Right renal cortex interstitium (tissue), 3 donors: ENCODE results near the gene RALY. TPM values are rescaled to one million over a fixed set of nuclear protein-coding genes. Genes with fewer than 3 reads are reported as not detected.
A peak's percentile ranks its signal among the peaks of the same experiment; 100 is the strongest.

ENCODE experiments used
- DNase-seq, 3 donors: peaks; one replicate each; pipeline ENCODE4 v3.0.0-alpha.2; 2013; ENCODE audit warnings: low read depth in 3 of 3, low spot score in 2 of 3
- polyA plus RNA-seq, 3 donors: library from polyadenylated mRNA; unstranded; fragments of 120-200 nt; gene quantifications; one replicate each; pipeline ENCODE4 v1.2.1, GENCODE V29; 2013; ENCODE audit not compliant: insufficient read length in 3 of 3

RALY gene
- polyA plus RNA-seq, 3 donors, result 143 to 151 (median 144) TPM

DNA sequence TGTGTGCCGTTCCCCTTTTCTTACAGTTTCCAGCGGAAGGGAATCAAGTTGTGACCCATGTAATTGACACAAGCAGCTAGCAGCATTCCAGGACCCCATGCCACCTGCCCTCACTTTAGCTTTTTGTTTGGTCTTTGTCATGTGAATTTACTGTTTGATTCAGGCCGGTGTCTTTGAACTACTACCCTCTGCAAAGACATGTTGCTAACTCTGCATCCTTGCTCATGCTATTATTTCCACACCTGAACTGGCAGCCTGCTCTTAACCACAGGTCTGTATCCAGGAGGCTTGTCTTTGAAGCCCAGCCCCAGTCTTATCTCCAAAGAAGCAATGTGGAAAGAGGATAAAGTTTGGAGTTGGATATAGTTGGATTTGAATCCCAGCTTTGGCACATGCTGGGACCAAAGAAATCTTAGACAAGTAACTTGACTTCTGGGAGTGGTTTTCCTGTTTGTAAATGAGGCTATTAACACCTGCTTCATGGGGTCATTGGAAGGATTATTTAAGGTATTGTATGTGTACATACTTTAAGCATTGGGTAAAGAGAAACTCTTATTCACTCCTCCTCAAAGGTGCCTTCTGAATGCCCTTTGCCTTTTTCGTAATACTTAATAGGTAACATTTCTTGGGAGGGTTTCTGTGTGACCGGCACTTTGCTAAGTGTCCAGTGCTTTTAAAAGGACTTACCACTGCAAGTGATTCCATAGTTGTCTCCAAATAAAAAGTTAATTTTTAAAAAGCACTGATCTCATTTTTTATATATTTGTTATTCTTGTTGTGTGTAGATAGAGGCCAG is 52.4 kb downstream of the RALY start:
- no peak for DNase-seq

DNA sequence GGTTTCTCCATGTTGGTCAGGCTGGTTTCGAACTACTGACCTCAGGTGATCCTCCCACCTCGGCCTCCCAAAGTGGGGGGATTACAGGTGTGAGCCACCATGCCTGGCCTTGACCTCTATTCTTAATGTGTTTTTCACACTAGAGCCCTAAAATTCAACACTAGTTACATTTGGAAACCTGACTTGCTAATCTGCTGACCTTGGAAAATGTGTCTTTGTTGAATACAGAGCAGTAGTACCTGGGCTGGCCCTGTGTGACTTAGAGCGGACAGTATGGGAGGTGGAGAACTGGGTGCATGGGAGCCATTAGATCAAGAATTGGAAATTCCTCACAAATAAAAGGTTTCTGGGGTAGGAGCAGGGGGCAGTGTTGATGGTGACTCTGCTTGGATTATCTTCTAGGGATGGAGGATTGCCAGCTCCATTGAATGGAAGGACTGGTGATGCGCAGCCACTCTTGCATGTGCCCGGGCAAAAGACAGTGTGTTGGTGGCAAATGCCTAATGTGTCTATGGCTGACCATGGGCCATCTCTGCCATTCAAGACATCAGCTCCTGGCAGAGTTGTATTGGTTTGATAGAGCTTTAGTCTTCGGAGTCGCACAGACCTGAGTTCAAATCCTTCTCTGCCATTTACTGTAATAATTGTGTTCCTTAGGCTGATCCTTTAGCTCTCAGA is 53.4 kb downstream of the RALY start:
- DNase-seq, result no peak

DNA sequence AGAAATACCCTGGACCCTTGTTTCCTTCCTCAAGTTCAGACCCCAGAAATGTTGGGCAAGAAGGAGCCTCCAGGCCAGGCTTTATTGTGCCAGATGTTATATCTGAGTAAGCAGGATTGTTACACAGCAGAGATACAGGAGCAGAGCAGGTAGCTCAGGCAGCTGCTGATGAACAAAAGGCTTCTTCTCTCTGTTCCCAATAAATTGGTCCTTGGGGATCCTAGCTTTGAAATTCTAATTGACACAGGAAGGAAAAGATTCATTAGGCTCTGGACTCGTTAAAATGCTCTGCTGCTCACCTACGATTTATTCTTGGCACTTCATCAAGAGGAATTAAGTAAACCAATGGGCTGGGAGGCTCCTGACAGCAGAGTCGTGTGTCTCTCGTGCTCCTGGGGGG is 54.2 kb downstream of the RALY start:
- no peak for DNase-seq

DNA sequence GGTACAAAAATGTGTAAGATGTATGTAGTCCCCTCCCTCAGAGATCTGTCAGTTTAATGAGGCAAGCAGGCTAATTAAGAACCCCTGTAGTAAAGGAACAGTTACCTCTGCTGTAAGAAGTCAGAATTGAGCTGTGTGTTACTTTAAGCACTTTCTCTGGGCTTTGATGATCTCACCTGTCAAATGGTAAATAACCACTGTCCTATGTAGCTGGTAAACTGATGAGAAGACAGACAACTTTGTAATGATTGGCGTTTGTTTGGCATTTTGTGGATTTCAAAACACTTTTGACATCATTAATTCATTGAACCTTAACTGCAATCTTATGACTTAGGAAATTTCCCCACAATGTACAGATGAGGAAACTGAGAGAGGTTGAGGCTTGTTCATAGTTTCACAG is 55.7 kb downstream of the RALY start:
- no peak for DNase-seq

DNA sequence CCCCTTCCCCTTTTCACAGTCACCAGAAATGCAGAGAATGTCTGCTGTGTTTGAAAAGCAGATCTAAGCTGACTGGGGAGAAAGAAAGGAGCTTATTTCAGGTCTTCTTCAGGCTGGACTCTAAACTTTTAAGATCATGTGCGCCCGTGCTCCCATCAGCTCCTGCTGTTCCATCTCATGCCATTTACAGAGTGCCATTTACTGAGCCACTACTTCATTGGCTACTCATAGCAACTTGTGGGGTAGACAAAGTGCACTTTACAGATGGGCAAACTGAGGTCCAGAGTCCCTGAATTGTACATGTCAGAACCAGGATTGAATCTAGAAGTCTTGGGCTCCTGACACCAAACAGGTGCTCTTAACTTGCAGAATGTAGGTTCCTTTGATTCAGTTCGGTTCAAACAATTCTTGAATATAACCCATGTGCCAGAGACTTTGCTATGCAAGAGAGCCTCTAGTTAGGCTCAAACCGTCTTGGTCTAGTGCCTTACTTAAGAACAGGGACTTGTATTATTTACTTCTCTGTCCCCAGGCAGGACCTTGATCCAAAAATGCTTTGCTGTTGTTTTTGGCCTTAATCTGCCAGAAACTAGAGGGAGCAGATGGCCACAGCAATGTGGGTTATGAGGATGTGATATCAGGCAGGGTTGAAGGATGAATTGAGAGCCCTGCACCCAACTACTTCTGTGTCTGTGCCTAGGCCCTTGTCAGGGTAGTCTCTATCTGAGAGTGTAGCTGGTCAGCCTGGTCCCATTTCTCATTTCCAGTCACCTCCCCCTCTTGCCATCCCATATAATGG is 56.4 kb downstream of the RALY start:
- no peak for DNase-seq

DNA sequence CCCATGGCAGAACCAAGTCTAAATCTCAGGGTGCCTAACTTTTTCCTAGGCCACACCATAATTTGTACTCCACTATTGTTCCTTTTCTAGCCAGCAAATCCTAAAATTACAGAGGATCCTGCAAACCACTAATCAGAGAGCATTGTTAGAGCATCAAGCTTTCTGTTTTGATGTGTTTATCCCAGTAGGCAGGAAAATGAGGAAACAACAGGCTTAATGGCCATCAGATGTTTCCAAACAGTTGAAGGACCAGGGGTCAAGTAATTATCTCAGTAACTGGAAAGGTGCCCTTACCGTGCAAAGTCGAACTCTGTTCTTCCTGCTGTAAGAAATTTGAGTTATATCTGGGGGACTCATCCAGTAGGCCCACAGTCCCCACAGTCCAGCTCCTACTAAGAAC is 58.7 kb downstream of the RALY start:
- no peak for DNase-seq

DNA sequence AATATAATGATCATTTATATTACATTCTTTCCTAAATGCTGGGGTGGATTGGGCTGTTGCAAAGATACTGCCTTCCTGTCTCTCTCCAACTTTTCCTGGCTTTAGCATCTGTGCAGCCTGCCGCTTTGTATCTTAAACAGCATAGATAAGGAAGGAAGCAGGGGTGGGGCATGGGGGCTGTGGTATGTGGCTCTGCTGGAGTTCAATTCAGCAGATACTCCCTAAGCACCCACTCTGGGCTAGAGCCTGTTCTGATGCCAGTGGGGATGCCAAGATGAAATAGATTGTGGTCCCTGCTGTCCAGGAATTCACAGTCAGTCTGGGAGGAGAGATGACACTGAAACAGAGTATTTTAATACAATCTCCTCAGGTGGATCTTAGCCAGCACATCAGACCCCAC is 61.6 kb downstream of the RALY start:
- no peak for DNase-seq

DNA sequence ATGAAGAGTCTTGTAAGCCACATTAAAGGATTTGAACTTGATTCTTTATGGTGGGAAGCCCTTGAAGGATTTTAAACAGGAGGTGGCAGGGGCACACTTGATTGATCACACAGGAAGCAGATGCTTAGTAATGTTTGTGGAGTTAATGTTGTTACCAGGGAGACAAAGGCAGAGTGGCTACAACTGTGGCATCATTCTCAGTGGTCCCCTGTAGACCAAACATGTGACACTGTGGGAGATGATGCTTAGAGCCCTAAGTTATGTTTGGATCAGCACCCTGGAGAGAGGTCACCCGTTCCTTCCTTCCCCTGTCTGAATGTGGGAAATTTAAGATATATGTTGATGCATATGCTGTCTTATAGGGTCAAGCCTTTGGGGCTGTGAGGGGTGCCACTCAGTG is 65.1 kb downstream of the RALY start:
- no peak for DNase-seq

DNA sequence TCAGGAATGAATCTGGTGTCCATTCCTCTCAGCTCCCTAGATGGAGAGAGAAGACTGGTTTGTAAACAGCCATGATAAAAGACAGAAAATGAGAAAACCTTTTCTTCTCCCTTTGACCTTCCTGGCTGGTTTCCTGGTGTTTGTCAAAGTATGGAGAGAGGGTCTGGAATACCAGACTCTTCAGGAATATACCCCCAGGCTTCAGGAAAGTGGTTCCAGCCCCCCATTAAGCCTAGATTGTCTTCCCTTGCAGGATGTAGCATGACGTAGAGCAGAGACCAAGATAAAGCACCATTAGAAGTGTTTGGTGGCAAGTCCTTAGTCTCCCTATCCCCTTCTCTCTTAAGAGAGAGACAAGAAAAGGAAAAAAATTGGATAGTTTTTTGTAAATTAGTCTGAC is 67.3 kb downstream of the RALY start:
- no peak for DNase-seq

DNA sequence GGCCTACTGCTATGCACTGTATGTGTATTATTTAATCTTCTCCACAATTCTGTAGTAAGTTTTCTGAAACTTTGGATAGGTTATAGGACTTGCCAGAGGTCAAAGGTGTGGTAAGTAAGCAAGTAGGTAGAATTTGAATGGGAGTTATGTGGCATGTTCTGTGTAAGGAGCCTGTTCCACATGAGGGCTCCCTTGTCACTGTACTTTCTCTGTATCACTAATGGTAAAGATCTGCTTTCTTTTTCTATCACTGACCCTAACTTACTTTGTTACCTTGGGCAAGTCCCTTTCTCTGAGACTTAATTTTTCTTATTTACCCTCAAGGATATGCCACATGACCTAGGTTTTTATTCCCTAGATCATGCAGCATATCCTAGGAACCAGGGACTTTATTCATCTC is 68.0 kb downstream of the RALY start:
- DNase-seq, result no peak

DNA sequence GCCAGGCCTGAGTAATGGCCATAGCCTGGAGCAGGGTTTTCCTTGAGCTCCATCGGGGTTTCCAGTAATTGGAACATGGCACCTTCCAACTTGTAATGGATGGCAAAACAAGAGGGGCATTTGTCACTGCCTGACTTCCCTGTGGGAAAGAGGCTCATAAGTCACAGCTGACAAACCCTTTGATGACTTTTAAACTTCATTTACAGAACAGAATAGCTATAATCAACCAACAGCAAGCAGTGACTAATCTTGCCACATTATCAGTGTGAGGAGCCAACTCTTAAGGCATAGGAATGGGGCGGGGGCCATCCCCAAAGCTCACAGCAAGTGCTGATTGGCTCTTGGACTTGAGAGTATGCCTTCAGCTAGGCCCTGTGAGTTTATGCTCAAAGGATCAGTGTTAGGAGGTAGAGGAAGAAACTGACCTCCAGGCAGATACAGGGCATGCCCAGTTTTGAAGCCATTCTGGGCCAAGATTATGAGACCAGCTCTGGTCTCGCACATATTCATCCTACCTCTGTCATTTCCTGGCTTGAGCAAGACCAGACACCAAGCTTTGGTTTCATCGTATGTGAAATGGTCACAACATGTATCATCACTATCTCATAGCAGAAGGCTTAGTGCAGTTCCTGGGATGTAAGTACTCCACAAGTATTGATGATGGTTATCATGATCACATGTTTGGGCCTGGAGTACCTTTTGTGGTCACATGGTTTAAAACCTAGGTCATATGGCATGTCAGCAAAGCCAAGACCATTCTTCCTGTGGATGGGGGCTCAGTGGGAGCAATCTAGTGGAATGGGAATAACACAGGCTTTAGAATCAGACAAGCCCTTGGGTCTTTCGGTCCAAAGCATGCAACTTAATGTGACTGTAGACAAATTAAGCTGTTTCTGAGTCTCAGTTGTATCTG is 69.1 kb downstream of the RALY start:
- DNase-seq, result no peak

DNA sequence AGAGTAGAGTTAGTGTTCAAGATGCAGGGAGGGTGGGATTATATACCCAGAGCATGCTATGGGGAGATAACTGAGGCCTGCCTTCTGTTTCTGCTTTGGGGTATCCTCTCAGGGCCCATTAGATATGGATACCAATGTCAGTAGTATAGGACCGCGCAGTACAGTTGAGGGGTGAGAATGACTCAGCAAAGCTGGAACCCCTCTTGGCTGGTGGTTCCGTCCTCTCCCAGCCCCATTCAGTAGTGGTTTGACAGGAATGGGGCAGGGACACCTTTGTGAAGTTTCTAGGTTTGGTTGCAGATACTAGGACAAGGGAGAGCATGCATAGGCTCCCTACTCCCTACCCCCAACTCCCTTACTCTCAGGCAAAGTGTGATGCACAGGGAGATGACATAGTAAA is 70.6 kb downstream of the RALY start:
- no peak for DNase-seq

DNA sequence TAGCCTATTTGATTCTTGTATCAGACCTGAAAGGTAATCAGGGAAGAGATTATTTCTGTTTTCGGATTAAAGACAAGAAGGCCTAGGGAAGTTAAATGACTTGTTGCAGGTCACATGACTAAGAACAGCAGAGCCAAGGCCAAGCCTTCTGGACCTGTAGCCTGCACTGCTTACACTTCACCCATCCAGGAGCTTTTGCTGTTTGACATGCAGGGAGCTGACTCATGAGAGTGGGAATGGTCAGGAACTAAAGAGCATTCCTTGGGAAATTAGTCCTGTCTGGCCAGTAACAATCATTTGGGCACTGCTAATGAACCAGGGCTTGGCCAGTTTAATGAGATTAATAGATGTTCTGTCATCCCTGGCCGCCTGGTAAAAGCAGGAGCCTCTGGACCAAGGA is 71.5 kb downstream of the RALY start:
- DNase-seq, result no peak

DNA sequence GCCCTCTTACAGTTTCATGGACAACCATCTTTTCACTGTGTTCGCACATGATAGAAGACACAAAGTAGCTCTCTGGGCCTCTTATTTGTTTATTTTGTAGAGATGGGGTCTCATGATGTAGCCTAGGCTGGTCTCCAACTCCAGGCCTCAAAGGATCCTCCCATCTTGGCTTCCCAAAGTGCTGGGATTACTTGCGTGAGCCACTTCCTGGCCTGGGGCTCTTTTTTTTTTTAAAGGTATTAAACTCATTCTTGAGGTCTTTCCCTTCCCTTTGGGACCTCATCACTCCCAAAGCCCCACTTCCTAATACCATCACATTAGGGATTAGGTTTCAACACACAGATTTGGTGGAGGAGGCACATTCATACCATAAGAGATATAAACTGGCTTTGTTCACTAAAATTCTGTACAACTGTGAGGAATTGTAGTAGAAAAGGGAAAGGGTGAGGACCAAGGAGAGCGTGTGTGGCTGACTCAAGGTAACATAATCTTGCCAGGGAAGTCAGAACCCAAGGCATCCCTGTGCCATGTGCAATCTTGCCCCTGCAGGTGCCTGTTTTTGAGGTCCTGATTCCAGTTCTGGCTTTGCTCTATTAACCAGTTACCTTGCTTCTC is 72.9 kb downstream of the RALY start:
- no peak for DNase-seq

DNA sequence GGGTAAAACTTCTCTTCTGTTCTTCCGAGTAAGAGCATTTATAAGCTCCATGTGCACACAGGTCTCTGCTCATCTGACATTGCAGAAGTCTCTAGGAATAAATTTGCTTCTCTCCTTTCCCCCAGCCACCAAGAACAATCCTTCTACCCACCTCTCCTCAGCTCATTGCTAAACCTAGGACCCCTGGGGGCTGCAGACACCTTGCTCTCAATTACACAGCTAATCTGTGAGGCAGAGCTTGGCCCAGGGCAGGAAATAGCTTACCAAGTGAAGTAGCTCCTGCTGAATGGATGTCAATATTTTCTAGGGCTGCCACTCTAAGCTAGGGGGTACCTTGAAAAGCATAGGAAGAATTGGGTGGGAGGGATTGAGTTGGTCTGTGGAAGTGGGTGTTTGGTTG is 74.3 kb downstream of the RALY start:
- no peak for DNase-seq

DNA sequence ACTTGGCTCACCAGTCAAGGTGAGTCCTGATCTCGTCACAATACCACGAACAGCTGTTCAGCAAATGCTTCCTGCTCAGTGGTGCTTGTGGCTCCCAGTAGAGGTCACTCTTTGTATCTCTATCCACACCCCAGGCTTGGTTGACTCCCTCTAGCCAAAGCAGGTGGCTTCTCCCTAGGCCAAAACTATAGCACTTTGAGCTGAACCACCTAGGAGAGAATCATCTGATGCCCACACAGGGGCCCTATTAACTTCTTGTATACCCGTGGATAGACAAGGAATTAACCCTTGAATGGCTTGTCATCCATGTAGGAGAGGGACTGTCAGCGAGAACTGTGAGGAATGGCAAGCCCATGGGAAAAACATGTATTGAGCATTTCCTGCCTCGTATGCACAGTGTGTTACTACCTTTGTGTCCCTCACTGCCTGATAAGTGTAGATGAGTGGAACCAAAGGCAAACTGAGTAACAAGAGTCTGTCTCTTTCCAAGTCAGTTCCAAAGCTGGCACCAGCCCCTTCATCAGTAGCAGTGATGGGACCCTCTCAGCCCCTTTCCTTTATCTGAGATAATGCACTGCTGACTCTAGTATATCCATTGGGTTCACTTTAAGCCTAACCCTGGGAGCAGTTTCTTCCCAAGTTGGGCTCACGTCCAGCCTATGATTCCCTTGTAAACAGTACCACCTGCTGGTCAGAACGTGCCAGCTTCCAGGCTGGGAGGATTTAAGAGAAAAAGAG is 75.8 kb downstream of the RALY start:
- peak; percentile 70 to 83 (median 74) for DNase-seq

DNA sequence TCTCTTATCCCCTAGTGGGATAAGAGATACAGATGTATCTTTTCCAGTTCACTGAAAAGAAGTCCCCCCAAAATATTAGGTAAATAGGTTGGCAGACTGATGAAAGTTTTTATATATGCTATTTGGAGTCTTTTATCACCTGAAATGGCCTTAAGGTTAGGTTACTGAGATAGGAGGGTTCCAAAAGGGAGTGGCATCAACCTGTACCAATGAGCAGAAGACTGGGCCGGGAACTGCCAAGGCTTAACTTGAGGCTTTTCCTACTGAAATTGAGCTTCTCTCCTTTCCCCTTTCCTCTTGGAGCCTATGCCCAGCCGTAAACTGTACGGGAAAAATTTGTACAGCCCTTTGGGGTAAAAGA is 76.3 kb downstream of the RALY start:
- DNase-seq, result no peak

DNA sequence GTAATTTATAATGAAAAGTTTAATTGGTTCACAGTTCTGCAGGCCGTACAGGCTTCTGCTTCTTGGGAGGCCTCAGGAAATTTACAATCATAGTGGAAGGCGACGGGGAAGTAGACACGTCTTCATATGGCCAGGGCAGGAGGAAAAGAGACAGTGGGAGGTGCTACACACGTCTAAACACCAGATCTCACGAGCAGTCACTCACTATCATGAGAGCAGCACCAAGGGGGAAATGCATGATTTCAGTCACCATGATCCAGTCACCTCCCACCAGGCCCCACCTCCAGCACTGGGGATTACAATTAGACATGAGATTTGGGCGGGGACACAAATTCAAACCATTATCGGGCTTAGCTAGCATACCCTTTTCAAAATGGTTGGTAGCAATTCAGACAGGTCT is 77.1 kb downstream of the RALY start:
- no peak for DNase-seq

DNA sequence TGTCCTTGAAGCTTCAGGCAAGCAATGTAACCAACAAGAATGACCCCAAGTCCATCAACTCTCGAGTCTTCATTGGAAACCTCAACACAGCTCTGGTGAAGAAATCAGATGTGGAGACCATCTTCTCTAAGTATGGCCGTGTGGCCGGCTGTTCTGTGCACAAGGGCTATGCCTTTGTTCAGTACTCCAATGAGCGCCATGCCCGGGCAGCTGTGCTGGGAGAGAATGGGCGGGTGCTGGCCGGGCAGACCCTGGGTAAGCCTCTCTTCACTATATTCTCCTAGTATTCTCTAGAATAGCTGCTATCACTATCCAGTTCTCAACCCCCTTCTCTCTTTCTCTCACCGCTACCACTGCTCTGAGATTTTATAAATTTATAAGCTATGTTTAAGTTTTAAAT is 78.4 kb downstream of the RALY start:
- DNase-seq, result no peak

DNA sequence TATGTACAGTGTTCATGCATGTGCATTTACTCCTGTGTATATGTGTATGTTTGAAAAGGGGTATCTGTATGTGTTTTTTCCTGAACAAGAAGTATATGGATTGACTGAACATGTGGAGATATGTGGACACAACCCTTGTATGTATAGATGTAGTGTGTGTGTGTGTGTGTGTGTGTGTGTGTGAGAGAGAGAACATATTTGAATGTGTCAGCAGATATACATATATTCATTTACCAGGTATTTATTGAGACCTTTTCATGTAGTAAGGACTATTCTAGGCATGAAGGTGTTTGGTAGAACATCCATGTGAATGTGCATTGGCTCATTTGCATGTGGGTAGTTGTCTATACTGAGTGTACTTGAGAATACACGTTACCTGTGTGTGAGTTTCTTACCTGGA is 79.1 kb downstream of the RALY start:
- no peak for DNase-seq
